ENCODE measurements around the gene BTG1.
A peak's percentile ranks its signal among the peaks of the same experiment; 100 is the strongest.
"Not testable (repeated sequence)": the region's sequence is repeated elsewhere in the genome, so short reads cannot be mapped to it uniquely, and the experiment has no call there.

The BTG1 gene

DNA sequence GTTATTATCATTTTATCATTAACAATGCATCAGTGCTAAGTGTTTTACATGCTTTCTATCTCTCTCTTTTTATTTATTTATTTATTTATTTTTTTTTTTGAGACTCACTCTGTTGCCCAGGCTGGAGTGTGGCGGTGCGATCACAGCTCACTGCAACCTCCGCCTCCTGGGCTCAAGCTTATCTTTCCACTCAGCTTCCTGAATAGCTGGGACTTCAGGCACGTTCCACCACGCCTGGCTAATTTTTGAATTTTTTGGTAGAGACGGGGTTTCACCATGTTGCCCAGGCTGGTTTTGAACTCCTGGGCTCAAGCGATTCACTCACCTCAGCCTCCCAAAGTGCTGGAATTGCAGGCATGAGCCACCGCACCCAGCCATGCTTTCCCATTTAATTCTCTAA is 3.9 kb upstream of the BTG1 start:
- no peak for DNase-seq (ENCODE audit: low read depth)

DNA sequence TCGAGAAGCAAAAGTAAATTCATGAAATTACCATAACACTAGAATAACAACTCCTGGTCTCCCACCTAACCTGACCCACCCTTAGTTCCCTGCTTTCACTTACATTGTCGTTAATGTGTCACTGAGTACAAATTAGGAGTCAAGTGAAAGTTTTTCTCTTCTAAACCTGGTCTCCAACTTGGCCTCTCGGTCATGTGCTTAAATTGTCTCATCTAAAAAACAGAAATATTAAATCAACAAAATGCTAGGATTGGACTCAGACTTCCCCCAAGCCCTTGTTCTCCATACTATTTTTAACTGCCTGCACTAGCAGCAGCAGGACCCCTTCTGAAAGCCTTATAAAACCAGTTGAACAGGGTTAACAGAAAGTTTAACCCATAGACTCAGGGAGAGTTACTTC is 1.8 kb upstream of the BTG1 start:
- DNase-seq (ENCODE audit: low read depth) = no peak

- DNase-seq (ENCODE audit: low read depth) = no peak
These were observed 1.0 kb upstream of the BTG1 start for GRCh38 chr12:92146497-92147224.

DNA sequence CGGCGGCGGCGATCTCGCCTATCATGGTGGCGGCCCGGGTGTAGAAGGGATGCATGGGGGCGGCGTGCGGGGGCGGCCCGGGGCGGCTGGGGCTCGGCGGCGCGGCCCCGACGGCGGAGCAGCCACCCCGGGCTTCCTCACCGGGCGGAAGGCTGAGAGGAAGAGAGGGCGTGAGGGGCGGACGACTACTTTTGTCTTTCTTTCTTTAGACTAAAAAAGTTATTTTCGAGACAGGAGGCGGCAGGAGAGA is 240 bp downstream of the BTG1 start:
- no peak for DNase-seq (ENCODE audit: low read depth)

GRCh38 chr12:92144631-92145480 is 790 bp downstream of the BTG1 start:
- peak; percentile 81 for DNase-seq (ENCODE audit: low read depth)

DNA sequence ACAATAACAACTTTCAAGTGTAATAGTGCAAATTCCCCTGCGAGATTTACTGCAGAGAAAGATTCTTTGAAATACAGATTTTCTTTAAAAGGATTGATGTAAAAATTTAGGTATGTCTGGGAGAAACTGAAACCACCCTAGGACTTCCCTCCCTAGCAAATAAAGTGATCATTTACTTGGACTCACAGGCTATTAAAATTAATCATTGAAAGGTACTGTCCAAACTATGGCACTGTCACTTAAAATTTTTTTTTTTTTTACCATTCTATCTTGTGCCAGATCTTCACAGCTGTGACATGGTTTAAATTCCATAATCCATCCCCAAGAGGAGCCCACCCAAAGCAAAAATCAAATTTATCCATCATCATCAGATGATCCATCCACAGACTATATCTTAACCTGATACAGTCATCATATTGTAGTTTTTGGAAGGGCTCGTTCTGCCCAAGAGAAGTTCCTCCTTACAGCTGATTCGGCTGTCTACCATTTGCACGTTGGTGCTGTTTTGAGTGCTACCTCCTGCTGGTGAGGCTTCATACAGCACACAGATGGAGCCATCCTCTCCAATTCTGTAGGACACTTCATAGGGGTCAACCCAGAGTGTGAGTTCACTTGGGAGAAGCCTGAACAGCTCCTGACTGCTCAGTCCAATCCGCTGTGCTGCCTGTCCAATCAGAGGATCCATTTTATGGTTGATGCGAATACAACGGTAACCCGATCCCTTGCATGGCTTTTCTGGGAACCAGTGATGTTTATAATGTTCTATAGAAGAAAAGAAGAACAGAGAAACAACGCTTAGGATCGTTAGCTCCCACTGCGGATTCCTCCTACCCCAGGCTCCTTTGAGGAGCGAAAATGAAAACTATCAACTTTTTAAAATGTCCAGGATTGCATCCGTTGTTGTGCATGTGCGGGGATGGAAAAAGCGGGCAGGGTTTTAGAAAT is 1.7 kb downstream of the BTG1 start:
- DNase-seq (ENCODE audit: low read depth) = peak; percentile 98

- DNase-seq (ENCODE audit: low read depth) = no peak
These were observed 2.4 kb downstream of the BTG1 start for GRCh38 chr12:92143258-92143657.

DNA sequence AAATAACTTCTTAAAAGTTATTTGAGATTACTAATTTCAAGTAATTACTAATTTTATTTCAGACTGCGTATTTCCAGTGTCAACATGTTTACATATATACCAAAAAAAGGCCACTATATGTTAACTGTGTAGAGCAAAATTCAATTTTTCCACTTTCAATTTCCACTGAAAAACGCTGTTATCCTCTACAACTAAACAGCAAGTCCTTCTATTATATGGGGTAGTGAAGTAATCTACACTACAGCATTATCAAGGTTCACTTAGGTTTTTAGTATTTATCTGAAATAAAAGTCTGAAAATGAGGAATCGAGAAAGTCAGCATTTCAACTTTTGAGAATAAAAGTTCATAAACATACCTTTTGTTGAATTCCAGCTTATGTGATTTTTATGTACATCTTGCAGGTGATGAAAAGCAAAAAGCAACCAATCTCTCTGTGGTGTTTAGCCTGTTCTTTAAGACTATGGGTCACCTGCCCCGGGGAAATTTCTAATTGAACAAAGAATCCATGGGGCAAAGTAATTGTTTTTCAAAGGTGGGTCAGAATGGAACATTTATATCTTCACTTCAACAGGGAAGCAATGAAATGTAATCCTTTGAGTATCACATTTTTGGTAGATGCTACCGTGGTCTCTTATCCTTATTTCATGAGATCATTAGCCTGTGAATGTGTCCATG is 3.3 kb downstream of the BTG1 start:
- DNase-seq (ENCODE audit: low read depth) = no peak

GRCh38 chr12:92141591-92142121 is 4.0 kb downstream of the BTG1 start:
- no peak for DNase-seq (ENCODE audit: low read depth)

- DNase-seq (ENCODE audit: low read depth) = no peak
These were observed 4.6 kb downstream of the BTG1 start for GRCh38 chr12:92140896-92141536.

DNA sequence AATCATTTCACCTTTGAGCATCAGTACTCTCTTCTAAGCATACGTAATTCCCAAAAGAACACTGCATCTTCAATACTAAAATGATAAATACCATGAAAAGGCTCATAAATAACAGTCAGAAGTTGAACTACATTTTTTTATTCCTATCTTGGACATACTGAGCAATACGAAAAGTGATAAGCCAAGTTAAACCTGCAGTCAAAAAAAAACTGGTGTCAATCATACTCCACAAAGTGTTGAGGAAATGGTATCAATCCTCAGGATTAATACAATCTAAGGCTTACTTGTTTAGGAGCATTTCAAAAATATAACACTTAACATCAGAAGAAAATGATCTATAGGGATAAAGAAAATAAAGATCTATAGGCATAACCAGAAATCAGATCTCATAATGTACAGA is 5.5 kb downstream of the BTG1 start:
- DNase-seq (ENCODE audit: low read depth) = no peak

DNA sequence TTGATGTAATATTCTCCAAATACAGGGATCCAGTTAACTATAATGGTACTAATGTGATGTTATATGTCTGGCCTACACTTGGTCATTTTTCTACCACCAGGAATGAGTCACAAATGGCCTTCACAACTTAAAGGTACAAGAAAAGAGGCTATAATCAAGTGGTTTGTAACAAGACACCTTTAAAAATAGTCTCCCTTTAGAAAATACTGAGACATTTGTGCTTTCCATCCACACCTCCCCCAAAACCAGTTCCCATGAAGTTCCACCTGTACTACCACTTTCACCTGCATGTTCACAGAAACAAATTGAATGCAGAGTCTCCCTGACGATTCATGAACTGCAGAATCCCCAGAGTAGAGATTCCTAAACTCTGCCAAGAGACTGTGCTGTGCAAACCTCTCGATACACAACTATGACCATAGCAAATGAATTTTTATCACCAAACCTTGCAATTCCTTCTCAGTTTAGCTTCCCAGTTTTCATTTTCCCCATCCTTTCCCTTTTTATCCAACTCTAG is 6.0 kb downstream of the BTG1 start:
- peak; percentile 34 for DNase-seq (ENCODE audit: low read depth)

DNA sequence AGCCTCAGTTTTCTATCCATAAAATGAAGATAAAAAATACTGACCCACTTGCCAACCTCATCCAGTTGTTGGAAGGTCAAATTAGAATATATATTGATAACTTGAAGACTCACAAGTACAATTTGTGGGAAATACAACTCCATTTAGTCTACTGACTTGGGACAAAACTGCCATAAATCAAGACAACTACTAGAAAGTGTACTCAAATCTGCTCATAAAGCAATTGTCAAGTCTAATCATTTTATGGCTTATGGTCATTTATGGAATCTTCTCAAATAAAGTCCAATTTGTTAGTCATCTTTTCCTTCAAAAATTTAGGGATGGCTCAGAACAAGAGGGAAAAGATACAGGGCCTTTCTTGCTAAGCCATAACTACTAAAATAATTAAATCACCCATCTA is 7.0 kb downstream of the BTG1 start:
- DNase-seq (ENCODE audit: low read depth) = peak; percentile 40

GRCh38 chr12:92138144-92138543 is 7.5 kb downstream of the BTG1 start:
- DNase-seq (ENCODE audit: low read depth) = no peak

- DNase-seq (ENCODE audit: low read depth) = peak; percentile 92
These were observed 8.5 kb downstream of the BTG1 start for GRCh38 chr12:92136965-92137721.

GRCh38 chr12:92136026-92136730 is 9.5 kb downstream of the BTG1 start:
- no peak for DNase-seq (ENCODE audit: low read depth)

GRCh38 chr12:92135541-92135940 is 10.1 kb downstream of the BTG1 start:
- not testable (repeated sequence) for DNase-seq (ENCODE audit: low read depth)

GRCh38 chr12:92134638-92135274 is 10.9 kb downstream of the BTG1 start:
- DNase-seq (ENCODE audit: low read depth) = peak; percentile 79
